IgD-negative memory B cell (primary cell): ENCODE data around the gene CGA. TPM values are rescaled to one million over a fixed set of nuclear protein-coding genes. Genes with fewer than 3 reads are reported as not detected.
A peak's percentile ranks its signal among the peaks of the same experiment; 100 is the strongest.

Experiments used
- H3K27ac Mint-ChIP-seq, 3 donors: one replicate each; pipeline ENCODE4 v1.8.0; 2020 to 2022; ENCODE audit warnings: mild to moderate bottlenecking in 3 of 3, mixed read lengths in 3 of 3, moderate library complexity in 1 of 3
- H3K27me3 Mint-ChIP-seq: one replicate; pipeline ENCODE4 v1.8.0; 2021; ENCODE audit warnings: mixed read lengths
- H3K36me3 Mint-ChIP-seq: one replicate; pipeline ENCODE4 v1.8.0; 2020; ENCODE audit warnings: mild to moderate bottlenecking, mixed read lengths
- H3K4me1 Mint-ChIP-seq, 3 donors: one replicate each; pipeline ENCODE4 v1.8.0; 2020 to 2022; ENCODE audit warnings: mixed read lengths in 3 of 3, mild to moderate bottlenecking in 1 of 3
- H3K4me3 Mint-ChIP-seq, 4 donors: one replicate each; pipeline ENCODE4 v1.8.0; 2020 to 2022; ENCODE audit warnings: mild to moderate bottlenecking in 4 of 4, mixed read lengths in 4 of 4, moderate library complexity in 3 of 4
- H3K9me3 Mint-ChIP-seq, 3 donors: one replicate each; pipeline ENCODE4 v1.8.0; 2020 to 2021; ENCODE audit warnings: mixed read lengths in 3 of 3, mild to moderate bottlenecking in 1 of 3
- polyA plus RNA-seq: library from polyadenylated mRNA; unstranded; fragments of 300-500 nt; fragmentation: Illumina TruSeq; gene quantifications from one replicate; pipeline ENCODE4 v1.2.3, GENCODE V29; 2021

The CGA gene
- polyA plus RNA-seq, 1 donor from 2014 or later, result not detected

GRCh38 chr6:87102151-87102621 is 7.3 kb upstream of the CGA start:
- H3K27ac Mint-ChIP-seq, result no peak overlapping the region
- no peak overlapping the region for H3K4me3 Mint-ChIP-seq
- H3K4me1 Mint-ChIP-seq, result peaks cover 16 to 20% (median 18%) of the 10 kb centered on the region in 3 donors
- no peaks in the 10 kb centered on the region for H3K9me3 Mint-ChIP-seq
- no peaks in the 10 kb centered on the region for H3K27me3 Mint-ChIP-seq
- H3K36me3 Mint-ChIP-seq, result no peaks in the 10 kb centered on the region

GRCh38 chr6:87101067-87101466 is 6.2 kb upstream of the CGA start:
- Mint-ChIP-seq H3K4me3 (no peak overlapping the region), H3K36me3 (no peaks in the 10 kb centered on the region), H3K9me3 (no peaks in the 10 kb centered on the region), H3K27me3 (no peaks in the 10 kb centered on the region), H3K4me1 (peaks cover 16 to 20% (median 18%) of the 10 kb centered on the region in 3 donors), H3K27ac (no peak overlapping the region)

- Mint-ChIP-seq H3K4me3 (no peak overlapping the region), H3K27me3 (no peaks in the 10 kb centered on the region), H3K36me3 (no peaks in the 10 kb centered on the region), H3K27ac (no peak overlapping the region), H3K4me1 (peaks cover 16 to 20% (median 18%) of the 10 kb centered on the region in 3 donors), H3K9me3 (no peaks in the 10 kb centered on the region)
Observed at GRCh38 chr6:87100216-87100615, 5.3 kb upstream of the CGA start.

GRCh38 chr6:87099472-87099871 is 4.6 kb upstream of the CGA start:
- no peak overlapping the region for H3K27ac Mint-ChIP-seq
- no peaks in the 10 kb centered on the region for H3K27me3 Mint-ChIP-seq
- H3K4me1 Mint-ChIP-seq, result peaks cover 16 to 20% (median 18%) of the 10 kb centered on the region in 3 donors
- peak overlapping the region in 1 of 4 donors; percentile 70 for H3K4me3 Mint-ChIP-seq
- no peaks in the 10 kb centered on the region for H3K36me3 Mint-ChIP-seq
- no peaks in the 10 kb centered on the region for H3K9me3 Mint-ChIP-seq

- H3K4me3 Mint-ChIP-seq, result no peak overlapping the region
- H3K9me3 Mint-ChIP-seq, result no peaks in the 10 kb centered on the region
- no peak overlapping the region for H3K27ac Mint-ChIP-seq
- no peaks in the 10 kb centered on the region for H3K36me3 Mint-ChIP-seq
- peaks cover 8 to 10% (median 9%) of the 10 kb centered on the region in 3 donors for H3K4me1 Mint-ChIP-seq
- H3K27me3 Mint-ChIP-seq, result no peaks in the 10 kb centered on the region
Observed at GRCh38 chr6:87094576-87094975, 330 bp downstream of the CGA start.

GRCh38 chr6:87093651-87094050 is 1.3 kb downstream of the CGA start:
- Mint-ChIP-seq H3K4me3 (no peak overlapping the region), H3K27me3 (no peaks in the 10 kb centered on the region), H3K27ac (no peak overlapping the region), H3K36me3 (no peaks in the 10 kb centered on the region), H3K4me1 (peaks cover 0 to 2% (median 0%) of the 10 kb centered on the region in 3 donors), H3K9me3 (no peaks in the 10 kb centered on the region)

GRCh38 chr6:87093199-87093598 is 1.7 kb downstream of the CGA start:
- no peak overlapping the region for H3K4me3 Mint-ChIP-seq
- peaks cover 0 to 2% (median 0%) of the 10 kb centered on the region in 3 donors for H3K4me1 Mint-ChIP-seq
- H3K27ac Mint-ChIP-seq, result no peak overlapping the region

GRCh38 chr6:87092435-87092834 is 2.5 kb downstream of the CGA start:
- H3K4me1 Mint-ChIP-seq, result peaks cover 0 to 6% (median 0%) of the 10 kb centered on the region in 3 donors
- no peak overlapping the region for H3K27ac Mint-ChIP-seq
- no peaks in the 10 kb centered on the region for H3K9me3 Mint-ChIP-seq
- no peaks in the 10 kb centered on the region for H3K36me3 Mint-ChIP-seq
- H3K27me3 Mint-ChIP-seq, result no peaks in the 10 kb centered on the region
- H3K4me3 Mint-ChIP-seq, result no peak overlapping the region

More at GRCh38 chr6:87093199-87093598, 1.7 kb downstream of the CGA start:
- Mint-ChIP-seq H3K9me3 (no peaks in the 10 kb centered on the region), H3K27me3 (no peaks in the 10 kb centered on the region), H3K36me3 (no peaks in the 10 kb centered on the region)

GRCh38 chr6:87089135-87089534 is 5.8 kb downstream of the CGA start:
- Mint-ChIP-seq H3K4me3 (no peak overlapping the region), H3K9me3 (peaks cover 0 to 2% (median 0%) of the 10 kb centered on the region in 3 donors), H3K27ac (no peak overlapping the region), H3K27me3 (peaks cover 3% of the 10 kb centered on the region), H3K36me3 (no peaks in the 10 kb centered on the region), H3K4me1 (peaks cover 0 to 6% (median 0%) of the 10 kb centered on the region in 3 donors)

GRCh38 chr6:87088076-87088475 is 6.8 kb downstream of the CGA start:
- peak overlapping the region in 1 of 4 donors; percentile 17 for H3K4me3 Mint-ChIP-seq
- H3K36me3 Mint-ChIP-seq, result no peaks in the 10 kb centered on the region
- H3K9me3 Mint-ChIP-seq, result peaks cover 0 to 2% (median 0%) of the 10 kb centered on the region in 3 donors
- H3K27ac Mint-ChIP-seq, result no peak overlapping the region
- peaks cover 2 to 7% (median 5%) of the 10 kb centered on the region in 3 donors for H3K4me1 Mint-ChIP-seq
- peaks cover 3% of the 10 kb centered on the region for H3K27me3 Mint-ChIP-seq

- Mint-ChIP-seq H3K4me3 (peak overlapping the region in 3 of 4 donors; percentile 9 to 85 (median 30)), H3K36me3 (no peaks in the 10 kb centered on the region), H3K27me3 (peaks cover 6% of the 10 kb centered on the region), H3K27ac (no peak overlapping the region), H3K9me3 (peaks cover 0 to 2% (median 0%) of the 10 kb centered on the region in 3 donors), H3K4me1 (peaks cover 27 to 33% (median 28%) of the 10 kb centered on the region in 3 donors)
Observed at GRCh38 chr6:87082160-87082721, 12.7 kb downstream of the CGA start.

- Mint-ChIP-seq H3K27ac (no peak overlapping the region), H3K36me3 (no peaks in the 10 kb centered on the region), H3K9me3 (no peaks in the 10 kb centered on the region), H3K27me3 (peaks cover 3% of the 10 kb centered on the region), H3K4me3 (peak overlapping the region in 1 of 4 donors; percentile 19), H3K4me1 (peaks cover 27 to 33% (median 28%) of the 10 kb centered on the region in 3 donors)
Observed at GRCh38 chr6:87078983-87079616, 15.8 kb downstream of the CGA start.

- Mint-ChIP-seq H3K4me1 (peaks cover 0 to 3% (median 3%) of the 10 kb centered on the region in 3 donors), H3K4me3 (no peak overlapping the region), H3K36me3 (no peaks in the 10 kb centered on the region), H3K27me3 (peaks cover 3% of the 10 kb centered on the region), H3K27ac (no peak overlapping the region), H3K9me3 (no peaks in the 10 kb centered on the region)
Observed at GRCh38 chr6:87075168-87075567, 19.7 kb downstream of the CGA start.

- H3K27me3 Mint-ChIP-seq, result peaks cover 1% of the 10 kb centered on the region
- peaks cover 2% of the 10 kb centered on the region for H3K36me3 Mint-ChIP-seq
- H3K4me1 Mint-ChIP-seq, result peaks cover 0 to 3% (median 3%) of the 10 kb centered on the region in 3 donors
- H3K27ac Mint-ChIP-seq, result no peak overlapping the region
- no peak overlapping the region for H3K4me3 Mint-ChIP-seq
- H3K9me3 Mint-ChIP-seq, result no peaks in the 10 kb centered on the region
Observed at GRCh38 chr6:87074101-87074621, 20.7 kb downstream of the CGA start.

GRCh38 chr6:87071683-87072082 is 23.2 kb downstream of the CGA start:
- H3K36me3 Mint-ChIP-seq, result peaks cover 2% of the 10 kb centered on the region
- H3K27ac Mint-ChIP-seq, result no peak overlapping the region
- H3K27me3 Mint-ChIP-seq, result no peaks in the 10 kb centered on the region
- peaks cover 0 to 6% (median 5%) of the 10 kb centered on the region in 3 donors for H3K4me1 Mint-ChIP-seq
- no peaks in the 10 kb centered on the region for H3K9me3 Mint-ChIP-seq
- no peak overlapping the region for H3K4me3 Mint-ChIP-seq
